ENCODE measurements around the gene RCOR1. TPM values are rescaled to one million over a fixed set of nuclear protein-coding genes. Genes with fewer than 3 reads are reported as not detected.

Gene RCOR1
- total RNA-seq (2021) (25.1 to 25.4 TPM (median 25.4 TPM) in 3 replicates), Bru-seq, nascent RNA (percentile 77 among the genes with signal in this experiment)
- long read RNA-seq, experiment 1, full-length matches to known transcripts: 91 of 130 reads
- long read RNA-seq, experiment 1, partial matches to known transcripts: 12 of 130 reads
- long read RNA-seq, experiment 1, other reads (novel, unspliced or antisense): 27 of 130 reads
- long read RNA-seq, experiment 2, full-length matches to known transcripts: 16 of 41 reads
- long read RNA-seq, experiment 2, partial matches to known transcripts: 2 of 41 reads
- long read RNA-seq, experiment 2, other reads (novel, unspliced or antisense): 23 of 41 reads
- long read RNA-seq, experiment 3, partial matches to known transcripts: 0 of 2 reads
- long read RNA-seq, experiment 3, other reads (novel, unspliced or antisense): 2 of 2 reads

DNA sequence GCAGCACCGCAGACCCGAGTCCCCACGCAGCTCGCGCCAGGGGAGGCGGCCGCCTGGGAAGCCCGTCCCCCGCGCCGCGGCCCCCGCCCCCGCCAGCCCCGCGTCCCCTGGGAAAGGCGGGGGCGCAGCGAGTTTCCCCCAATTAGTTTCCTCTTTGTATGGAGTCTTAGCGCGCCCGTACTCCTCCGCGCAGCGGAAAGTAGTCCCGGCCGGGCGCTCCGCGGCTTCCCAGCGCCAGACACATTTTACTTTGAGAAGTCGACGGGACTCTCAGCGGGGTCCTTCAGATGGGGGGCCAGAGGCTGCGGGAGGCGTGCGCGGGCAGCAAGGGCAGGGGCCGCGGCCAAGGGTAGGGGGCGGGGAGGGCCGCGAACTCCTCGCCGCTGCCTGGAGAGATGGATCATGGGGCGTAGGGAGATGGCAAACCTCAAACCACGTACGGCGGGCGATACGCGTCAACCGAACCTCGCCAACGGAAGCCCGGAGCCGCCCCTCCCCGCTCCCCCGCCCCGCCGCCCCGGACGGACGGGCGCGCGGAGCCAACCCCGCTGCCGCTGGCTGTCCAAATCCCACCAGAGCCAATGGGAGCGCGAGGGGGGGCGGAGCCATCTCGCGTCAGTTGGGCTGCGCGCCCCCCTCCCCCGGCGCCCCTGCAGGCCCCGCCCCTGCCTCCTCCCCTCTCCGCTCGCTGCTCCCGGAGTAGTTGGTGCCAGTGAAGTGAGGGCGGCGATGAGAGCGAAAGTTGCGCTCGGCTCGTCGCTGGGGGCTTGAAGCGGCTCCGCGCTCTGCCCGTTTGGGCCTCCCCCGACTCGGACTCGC, at the start of gene RCOR1:
TSS of gene RCOR1 (plus strand) at position 706 of the 819 bp plus-strand sequence. CDS start 238 bp downstream, outside the sequence.
- ChIA-PET POLR2A (interaction anchor here (1.2 kb wide), 1 partner anchor 67 kb away, joined by 6 read pairs; no protein-coding TSS in a partner anchor), CTCF (interaction anchor here (0.8 to 3.5 kb wide), 7 partner anchors 17 to 102 kb away, joined by 3 to 23 read pairs (median 7); no protein-coding TSS in a partner anchor)
- ATAC-seq: peak; percentile 87
- peak within 1 kb of the TSS; percentile 95 for H3K27ac Mint-ChIP-seq
- peaks cover 41% of the 10 kb centered on the region for H3K4me1 Mint-ChIP-seq
- H3K27me3 Mint-ChIP-seq (ENCODE audit: low read depth): peaks cover 5% of the 10 kb centered on the region; the same call in 1 of the 2 replicates
- H3K4me3 Mint-ChIP-seq: peak within 1 kb of the TSS; percentile 81
- no peaks in the 10 kb centered on the region for H3K9me3 Mint-ChIP-seq
- DNase-seq (ENCODE audit: low spot score): peak; percentile 98
- 0 out of 2 replicates have a peak, but pooled peaks cover 4% of the 10 kb centered on the region for H3K36me3 Mint-ChIP-seq
- no peak for TF ChIP-seq MXD4 (CRISPR knock-in tag; IDR thresholded peaks at IDR 0.05; ENCODE audit: borderline replicate concordance)
- TF ChIP-seq CREM (CRISPR knock-in tag; IDR thresholded peaks at IDR 0.05): peak; percentile 28; the same call in 1 of the 2 replicates
- TF ChIP-seq, protein P1, sequence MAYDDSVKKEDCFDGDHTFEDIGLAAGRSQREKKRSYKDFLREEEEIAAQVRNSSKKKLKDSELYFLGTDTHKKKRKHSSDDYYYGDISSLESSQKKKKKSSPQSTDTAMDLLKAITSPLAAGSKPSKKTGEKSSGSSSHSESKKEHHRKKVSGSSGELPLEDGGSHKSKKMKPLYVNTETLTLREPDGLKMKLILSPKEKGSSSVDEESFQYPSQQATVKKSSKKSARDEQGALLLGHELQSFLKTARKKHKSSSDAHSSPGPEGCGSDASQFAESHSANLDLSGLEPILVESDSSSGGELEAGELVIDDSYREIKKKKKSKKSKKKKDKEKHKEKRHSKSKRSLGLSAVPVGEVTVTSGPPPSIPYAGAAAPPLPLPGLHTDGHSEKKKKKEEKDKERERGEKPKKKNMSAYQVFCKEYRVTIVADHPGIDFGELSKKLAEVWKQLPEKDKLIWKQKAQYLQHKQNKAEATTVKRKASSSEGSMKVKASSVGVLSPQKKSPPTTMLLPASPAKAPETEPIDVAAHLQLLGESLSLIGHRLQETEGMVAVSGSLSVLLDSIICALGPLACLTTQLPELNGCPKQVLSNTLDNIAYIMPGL (CRISPR knock-in tag; IDR thresholded peaks at IDR 0.05): no peak; the same call in 1 of the 2 replicates
- TF ChIP-seq E2F1 (CRISPR knock-in tag; IDR thresholded peaks at IDR 0.05): no peak
- TF ChIP-seq CBFB (CRISPR knock-in tag; IDR thresholded peaks at IDR 0.05; ENCODE audit: low read depth): no peak
- TF ChIP-seq NFATC4 (CRISPR knock-in tag; IDR thresholded peaks at IDR 0.05): no peak
- TF ChIP-seq ESRRA (CRISPR knock-in tag; IDR thresholded peaks at IDR 0.05; ENCODE audit: borderline replicate concordance): no peak; the same call in 1 of the 2 replicates
- TF ChIP-seq ZBTB21 (CRISPR knock-in tag; IDR thresholded peaks at IDR 0.05; ENCODE audit: borderline replicate concordance): peak; percentile 56; the same call in 1 of the 2 replicates
- no peak for TF ChIP-seq ATF1 (CRISPR knock-in tag; IDR thresholded peaks at IDR 0.05)
- TF ChIP-seq SP1 (CRISPR knock-in tag; conservative IDR thresholded peaks at IDR 0.05): peak; percentile 53
- TF ChIP-seq E2F5 (CRISPR knock-in tag; IDR thresholded peaks at IDR 0.05): no peak
- TF ChIP-seq, protein P2, sequence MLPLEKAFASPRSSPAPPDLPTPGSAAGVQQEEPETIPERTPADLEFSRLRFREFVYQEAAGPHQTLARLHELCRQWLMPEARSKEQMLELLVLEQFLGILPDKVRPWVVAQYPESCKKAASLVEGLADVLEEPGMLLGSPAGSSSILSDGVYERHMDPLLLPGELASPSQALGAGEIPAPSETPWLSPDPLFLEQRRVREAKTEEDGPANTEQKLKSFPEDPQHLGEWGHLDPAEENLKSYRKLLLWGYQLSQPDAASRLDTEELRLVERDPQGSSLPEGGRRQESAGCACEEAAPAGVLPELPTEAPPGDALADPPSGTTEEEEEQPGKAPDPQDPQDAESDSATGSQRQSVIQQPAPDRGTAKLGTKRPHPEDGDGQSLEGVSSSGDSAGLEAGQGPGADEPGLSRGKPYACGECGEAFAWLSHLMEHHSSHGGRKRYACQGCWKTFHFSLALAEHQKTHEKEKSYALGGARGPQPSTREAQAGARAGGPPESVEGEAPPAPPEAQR (CRISPR knock-in tag; IDR thresholded peaks at IDR 0.05): no peak
- TF ChIP-seq ELF4 (CRISPR knock-in tag; IDR thresholded peaks at IDR 0.05; ENCODE audit: low read depth): no peak
- no peak for TF ChIP-seq CTCF (IDR thresholded peaks at IDR 0.05)
- 0 out of 2 replicates have a peak, but pooled peaks have one; percentile 57 for TF ChIP-seq JUN (CRISPR knock-in tag; IDR thresholded peaks at IDR 0.05)
- TF ChIP-seq, protein P3, sequence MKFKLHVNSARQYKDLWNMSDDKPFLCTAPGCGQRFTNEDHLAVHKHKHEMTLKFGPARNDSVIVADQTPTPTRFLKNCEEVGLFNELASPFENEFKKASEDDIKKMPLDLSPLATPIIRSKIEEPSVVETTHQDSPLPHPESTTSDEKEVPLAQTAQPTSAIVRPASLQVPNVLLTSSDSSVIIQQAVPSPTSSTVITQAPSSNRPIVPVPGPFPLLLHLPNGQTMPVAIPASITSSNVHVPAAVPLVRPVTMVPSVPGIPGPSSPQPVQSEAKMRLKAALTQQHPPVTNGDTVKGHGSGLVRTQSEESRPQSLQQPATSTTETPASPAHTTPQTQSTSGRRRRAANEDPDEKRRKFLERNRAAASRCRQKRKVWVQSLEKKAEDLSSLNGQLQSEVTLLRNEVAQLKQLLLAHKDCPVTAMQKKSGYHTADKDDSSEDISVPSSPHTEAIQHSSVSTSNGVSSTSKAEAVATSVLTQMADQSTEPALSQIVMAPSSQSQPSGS (CRISPR knock-in tag; IDR thresholded peaks at IDR 0.05; ENCODE audit: borderline replicate concordance, low read depth): no peak
- peak; percentile 8; the same call in 1 of the 2 replicates for TF ChIP-seq FOXP1 (CRISPR knock-in tag; IDR thresholded peaks at IDR 0.05; ENCODE audit: borderline replicate concordance)
- no peak for TF ChIP-seq ZNF281 (CRISPR knock-in tag; IDR thresholded peaks at IDR 0.05)
- TF ChIP-seq RELA (CRISPR knock-in tag; IDR thresholded peaks at IDR 0.05; ENCODE audit: borderline replicate concordance): no peak
- TF ChIP-seq EMX1 (CRISPR knock-in tag; IDR thresholded peaks at IDR 0.05): no peak
- TF ChIP-seq NR1H2 (CRISPR knock-in tag; IDR thresholded peaks at IDR 0.05): no peak
- TF ChIP-seq ETV6 (CRISPR knock-in tag; IDR thresholded peaks at IDR 0.05): no peak
- TF ChIP-seq TEAD1 (CRISPR knock-in tag; IDR thresholded peaks at IDR 0.05): peak; percentile 26; the same call in 1 of the 2 replicates
- TF ChIP-seq TEAD4 (CRISPR knock-in tag; IDR thresholded peaks at IDR 0.05): no peak
